HAP-1 (cell line): ENCODE results near the gene NKAPD1.
A peak's percentile ranks its signal among the peaks of the same experiment; 100 is the strongest.
"Not testable (repeated sequence)": the region's sequence is repeated elsewhere in the genome, so short reads cannot be mapped to it uniquely, and the experiment has no call there.

Source experiments
- DNase-seq, 2 experiments: peaks; one replicate each; pipeline ENCODE4 v3.0.0-alpha.2; 2016 to 2020; ENCODE audit warnings: low spot score in 2 of 2
- H3K27me3 ChIP-seq: fragments of 250-450 bp; sonication (Bioruptor Pico); 2 replicates; pipeline ENCODE4 v1.5.1; 2020; ENCODE audit warnings: low read depth, mild to moderate bottlenecking, moderate library complexity
- H3K36me3 ChIP-seq: fragments of 250-450 bp; sonication (Bioruptor Pico); replicated peaks from 2 replicates; pipeline ENCODE4 v1.5.1; 2020; ENCODE audit warnings: mild to moderate bottlenecking
- H3K4me1 ChIP-seq: fragments of 250-450 bp; sonication (Bioruptor Pico); 2 replicates; pipeline ENCODE4 v1.5.1; 2020; ENCODE audit warnings: mild to moderate bottlenecking
- H3K4me3 ChIP-seq: fragments of 250-450 bp; sonication (Bioruptor Pico); 2 replicates; pipeline ENCODE4 v1.5.1; 2020; ENCODE audit warnings: mild to moderate bottlenecking, moderate library complexity
- H3K9me3 ChIP-seq: fragments of 250-450 bp; sonication (Bioruptor Pico); 2 replicates; pipeline ENCODE4 v1.5.1; 2020; ENCODE audit warnings: mild to moderate bottlenecking, moderate library complexity
- in situ Hi-C: fragments of 300-500 bp; cut with MboI; formaldehyde crosslinking; loops from 3 replicates; pipeline ENCODE4 v1.14.3; 2020; ENCODE audit warnings: low sequenced_read_pairs, inconsistent platforms, mixed read lengths

Gene NKAPD1

GRCh38 chr11:112073941-112074811, at the start of gene NKAPD1, which contains the start of gene PIH1D2:
Gene NKAPD1 (plus strand): TSS chr11:112074299. CDS start chr11:112075575, 1,276 bp downstream.
Gene PIH1D2 (minus strand): TSS chr11:112074017. CDS start chr11:112073174, 843 bp downstream.
- Histone ChIP-seq H3K4me1 (peaks cover 5% of the 10 kb centered on the region; the same call in 1 of the 2 replicates), H3K27me3 (no peaks in the 10 kb centered on the region; the same call in 1 of the 2 replicates), H3K9me3 (no peaks in the 10 kb centered on the region), H3K4me3 (peak within 1 kb of the TSS; percentile 93), H3K36me3 (peaks cover 31% of the 10 kb centered on the region)
- DNase-seq, result peak; percentile 81 to 83
- in situ Hi-C loops, result no loop called here

- in situ Hi-C loops, result no loop called here
Observed at GRCh38 chr11:112024773-112025678, 49.1 kb upstream of the NKAPD1 start, which contains the start of gene DLAT. Gene DLAT (plus strand): TSS chr11:112025408. CDS start chr11:112025473, 65 bp downstream.

GRCh38 chr11:112025707-112026106, 48.4 kb upstream of the NKAPD1 start:
- Histone ChIP-seq H3K27me3 (no peaks in the 10 kb centered on the region), H3K4me1 (peaks cover 7% of the 10 kb centered on the region; the same call in 1 of the 2 replicates), H3K4me3 (peak overlapping the region; percentile 81), H3K9me3 (no peaks in the 10 kb centered on the region), H3K36me3 (peaks cover 31% of the 10 kb centered on the region)
- in situ Hi-C loops, result no loop called here
- DNase-seq, result peak; percentile 19 to 25

More at GRCh38 chr11:112024773-112025678, 49.1 kb upstream of the NKAPD1 start, which contains the start of gene DLAT:
- Histone ChIP-seq H3K4me1 (peaks cover 7% of the 10 kb centered on the region; the same call in 1 of the 2 replicates), H3K36me3 (peaks cover 25% of the 10 kb centered on the region), H3K9me3 (no peaks in the 10 kb centered on the region), H3K27me3 (no peaks in the 10 kb centered on the region), H3K4me3 (peak within 1 kb of the TSS; percentile 81)
- peak; percentile 90 to 98 for DNase-seq

GRCh38 chr11:112026784-112027410, 47.2 kb upstream of the NKAPD1 start:
- peaks cover 35% of the 10 kb centered on the region for H3K36me3 ChIP-seq

GRCh38 chr11:112029460-112029859, 44.6 kb upstream of the NKAPD1 start:
- H3K36me3 ChIP-seq, result peaks cover 56% of the 10 kb centered on the region
- in situ Hi-C loops, result no loop called here
- no peaks in the 10 kb centered on the region for H3K27me3 ChIP-seq

More at GRCh38 chr11:112026784-112027410, 47.2 kb upstream of the NKAPD1 start:
- DNase-seq, in situ Hi-C loops, H3K4me3 ChIP-seq, H3K9me3 ChIP-seq, H3K27me3 ChIP-seq, H3K4me1 ChIP-seq: not testable (repeated sequence)

GRCh38 chr11:112033902-112034301, 40.2 kb upstream of the NKAPD1 start:
- in situ Hi-C loops, result no loop called here
- no peaks in the 10 kb centered on the region for H3K27me3 ChIP-seq
- no peak for DNase-seq
- H3K9me3 ChIP-seq, result no peaks in the 10 kb centered on the region
- H3K4me3 ChIP-seq, result no peak overlapping the region
- peaks cover 73% of the 10 kb centered on the region for H3K36me3 ChIP-seq
- H3K4me1 ChIP-seq, result no peaks in the 10 kb centered on the region

More at GRCh38 chr11:112029460-112029859, 44.6 kb upstream of the NKAPD1 start:
- H3K4me3 ChIP-seq, result no peak overlapping the region
- DNase-seq, result no peak
- H3K9me3 ChIP-seq, result no peaks in the 10 kb centered on the region
- H3K4me1 ChIP-seq, result peaks cover under 1% of the 10 kb centered on the region; the same call in 1 of the 2 replicates

- Histone ChIP-seq H3K27me3 (no peaks in the 10 kb centered on the region), H3K4me3 (no peak overlapping the region), H3K9me3 (no peaks in the 10 kb centered on the region), H3K4me1 (no peaks in the 10 kb centered on the region), H3K36me3 (peaks cover 61% of the 10 kb centered on the region)
- in situ Hi-C loops, result no loop called here
- DNase-seq, result no peak
Observed at GRCh38 chr11:112037527-112037926, 36.6 kb upstream of the NKAPD1 start.

- DNase-seq, result no peak
- Histone ChIP-seq H3K4me1 (no peaks in the 10 kb centered on the region), H3K27me3 (no peaks in the 10 kb centered on the region), H3K4me3 (no peak overlapping the region), H3K36me3 (peaks cover 69% of the 10 kb centered on the region), H3K9me3 (no peaks in the 10 kb centered on the region)
- in situ Hi-C loops, result no loop called here
Observed at GRCh38 chr11:112042161-112042960, 31.7 kb upstream of the NKAPD1 start.

GRCh38 chr11:112042961-112043304, 31.2 kb upstream of the NKAPD1 start:
- no peaks in the 10 kb centered on the region for H3K9me3 ChIP-seq
- in situ Hi-C loops, result no loop called here
- no peak overlapping the region for H3K4me3 ChIP-seq
- H3K36me3 ChIP-seq, result peaks cover 68% of the 10 kb centered on the region
- H3K27me3 ChIP-seq, result no peaks in the 10 kb centered on the region
- DNase-seq, result no peak
- H3K4me1 ChIP-seq, result no peaks in the 10 kb centered on the region

- no peaks in the 10 kb centered on the region for H3K4me1 ChIP-seq
- in situ Hi-C loops, result no loop called here
- no peaks in the 10 kb centered on the region for H3K9me3 ChIP-seq
- H3K36me3 ChIP-seq, result peaks cover 68% of the 10 kb centered on the region
- no peak overlapping the region for H3K4me3 ChIP-seq
- no peak for DNase-seq
- H3K27me3 ChIP-seq, result no peaks in the 10 kb centered on the region
Observed at GRCh38 chr11:112044961-112045360, 29.1 kb upstream of the NKAPD1 start.

GRCh38 chr11:112046647-112047046, 27.5 kb upstream of the NKAPD1 start:
- H3K36me3 ChIP-seq, result peaks cover 74% of the 10 kb centered on the region
- H3K27me3 ChIP-seq, DNase-seq, H3K9me3 ChIP-seq, in situ Hi-C loops, H3K4me3 ChIP-seq, H3K4me1 ChIP-seq: not testable (repeated sequence)

GRCh38 chr11:112048256-112048655, 25.8 kb upstream of the NKAPD1 start:
- H3K4me1 ChIP-seq, DNase-seq, H3K27me3 ChIP-seq, in situ Hi-C loops, H3K9me3 ChIP-seq, H3K4me3 ChIP-seq: not testable (repeated sequence)
- peaks cover 81% of the 10 kb centered on the region for H3K36me3 ChIP-seq
